GM19193 (cell line): ENCODE measurements around the gene SMARCA5.

Source experiments
- POLR2A ChIP-seq: IDR thresholded peaks from 4 replicates; pipeline ENCODE4 v1.6.1; 2011; ENCODE audit not compliant: insufficient read depth, insufficient read length; ENCODE audit errors: extremely low read depth

The SMARCA5 gene

DNA sequence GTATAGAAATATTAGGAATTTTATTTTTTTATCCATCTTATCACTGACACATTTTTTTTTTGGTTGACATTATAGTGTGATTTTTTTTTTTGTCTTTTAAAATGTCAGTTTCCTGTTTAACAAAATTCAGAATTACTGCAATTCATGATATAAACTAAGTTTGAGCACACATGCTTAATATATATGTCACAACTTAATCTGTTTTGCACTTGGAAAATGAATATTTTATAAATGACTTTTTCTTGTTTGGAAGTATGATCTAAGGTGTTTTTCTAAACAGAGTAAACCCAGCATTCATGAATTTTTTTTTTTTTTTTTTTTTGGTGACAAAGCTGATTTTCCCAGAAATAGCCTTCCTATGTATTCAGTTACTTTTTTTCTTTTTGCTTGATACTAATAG, 2.4 kb downstream of the SMARCA5 start:
- TF ChIP-seq POLR2A, result no peak

DNA sequence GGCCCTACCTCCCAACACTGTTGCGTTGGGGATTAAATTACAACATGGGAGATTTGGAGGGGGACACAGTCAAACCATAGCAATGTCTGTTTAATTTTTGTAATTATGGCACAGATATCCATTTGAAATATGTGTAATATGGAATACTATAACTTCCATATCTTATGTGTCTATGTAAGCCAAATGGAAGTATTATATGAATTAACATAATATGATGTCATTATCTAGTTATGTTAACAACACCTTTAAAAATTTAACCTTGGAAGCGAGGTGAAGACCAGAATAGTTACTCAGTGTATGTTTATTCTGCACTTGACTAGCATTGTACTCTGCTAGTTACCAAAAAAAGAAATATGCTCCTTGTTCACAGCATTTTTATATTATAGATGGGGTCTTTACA, 4.3 kb downstream of the SMARCA5 start:
- TF ChIP-seq POLR2A, result no peak

DNA sequence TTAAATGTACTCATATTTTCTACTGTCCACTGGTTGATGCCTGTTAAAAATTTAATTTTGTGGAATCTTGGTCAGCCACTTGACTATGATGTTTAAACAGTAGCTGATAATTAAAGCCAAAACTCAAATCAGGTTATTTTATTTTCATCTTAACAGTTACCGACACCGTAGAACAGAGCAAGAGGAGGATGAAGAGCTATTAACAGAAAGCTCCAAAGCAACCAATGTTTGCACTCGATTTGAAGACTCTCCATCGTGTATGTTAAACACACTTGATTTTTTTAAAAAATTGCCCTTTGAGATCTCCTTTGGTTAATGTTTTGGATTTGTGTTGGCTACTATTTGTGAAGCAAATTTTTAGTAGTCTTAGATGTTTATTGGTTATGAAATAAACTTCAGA, 10.7 kb downstream of the SMARCA5 start:
- no peak for TF ChIP-seq POLR2A

DNA sequence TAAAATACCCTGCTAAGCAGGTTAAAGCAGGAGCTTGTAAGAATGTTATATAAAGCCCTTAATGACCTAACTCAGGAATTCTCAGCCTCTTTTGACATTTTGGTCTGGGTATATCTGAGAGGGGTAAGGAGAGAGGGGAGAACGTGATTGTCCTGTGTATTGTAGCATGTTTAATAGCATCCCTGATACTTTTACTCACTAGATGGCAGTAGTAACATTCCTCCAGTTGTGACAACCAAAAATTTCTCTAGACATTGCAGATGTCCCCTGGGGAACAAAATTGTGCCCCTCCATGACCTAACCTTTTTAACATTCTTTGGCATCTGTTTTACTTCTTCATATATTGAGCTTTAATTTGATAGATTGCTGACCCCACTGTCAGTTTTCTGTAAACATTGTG, 17.9 kb downstream of the SMARCA5 start:
- TF ChIP-seq POLR2A, result no peak

DNA sequence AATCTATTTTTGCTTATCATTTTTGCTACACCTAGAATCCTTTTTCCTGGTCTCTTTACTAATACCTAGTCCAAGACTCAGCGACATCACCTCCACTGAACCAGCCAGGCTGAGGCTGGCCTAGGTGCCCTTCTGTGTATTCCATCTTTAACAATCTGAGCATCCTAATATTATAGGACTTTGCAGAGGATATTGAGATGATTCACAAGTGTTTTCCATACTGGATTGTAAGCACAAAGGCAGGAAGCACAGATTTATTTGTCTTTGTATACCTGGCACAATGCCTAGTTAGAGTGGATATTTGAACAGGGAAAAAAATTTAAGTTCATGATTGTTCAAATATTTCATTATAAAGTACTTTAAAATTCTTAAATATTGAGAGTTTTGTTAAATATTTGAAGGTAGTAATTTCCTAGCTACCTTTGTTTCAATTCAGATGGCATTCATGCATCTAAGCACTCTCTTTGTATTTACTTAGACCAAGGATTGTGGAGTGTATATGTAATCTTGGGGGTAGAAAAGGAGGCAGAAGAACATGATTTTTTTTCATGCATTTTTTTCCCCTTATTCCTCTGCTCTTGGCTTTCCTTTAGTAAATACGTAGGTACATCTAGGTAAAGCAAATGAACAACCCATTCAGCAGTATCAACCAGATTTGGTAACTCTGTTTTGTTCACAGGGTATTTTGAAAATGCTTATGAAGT, 18.4 kb downstream of the SMARCA5 start:
- no peak for TF ChIP-seq POLR2A

DNA sequence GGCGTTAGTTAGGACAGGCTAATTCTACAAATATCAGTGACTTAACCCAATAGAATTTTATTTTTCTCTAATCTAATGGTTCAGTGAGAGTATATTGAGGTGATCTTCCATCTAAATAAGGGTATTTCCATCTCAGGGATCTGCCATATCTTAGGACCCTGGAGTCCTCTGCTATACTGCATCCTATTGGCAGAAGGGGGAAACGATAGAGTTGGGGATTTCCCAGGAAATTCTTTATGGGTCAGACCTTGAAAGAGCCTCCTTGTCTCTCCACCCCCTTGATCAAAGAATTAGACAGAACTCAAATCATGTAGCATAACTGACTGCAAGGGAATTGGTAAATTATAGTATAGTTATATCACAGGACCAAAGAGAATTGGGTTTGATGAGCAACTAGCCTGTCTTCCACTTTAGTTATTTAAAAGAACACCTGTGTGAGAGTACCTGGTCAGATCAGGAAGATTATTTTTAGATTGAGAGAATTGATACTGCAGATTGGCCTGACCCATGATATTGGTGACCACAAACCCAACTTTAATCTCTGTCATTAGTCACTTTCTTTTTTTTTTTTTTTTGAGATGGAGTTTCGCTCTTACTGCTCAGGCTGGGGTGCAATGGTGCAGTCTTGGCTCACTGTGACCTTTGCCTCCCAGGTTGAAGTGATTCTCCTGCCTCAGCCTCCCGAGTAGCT, 25.6 kb downstream of the SMARCA5 start:
- TF ChIP-seq POLR2A, result no peak

DNA sequence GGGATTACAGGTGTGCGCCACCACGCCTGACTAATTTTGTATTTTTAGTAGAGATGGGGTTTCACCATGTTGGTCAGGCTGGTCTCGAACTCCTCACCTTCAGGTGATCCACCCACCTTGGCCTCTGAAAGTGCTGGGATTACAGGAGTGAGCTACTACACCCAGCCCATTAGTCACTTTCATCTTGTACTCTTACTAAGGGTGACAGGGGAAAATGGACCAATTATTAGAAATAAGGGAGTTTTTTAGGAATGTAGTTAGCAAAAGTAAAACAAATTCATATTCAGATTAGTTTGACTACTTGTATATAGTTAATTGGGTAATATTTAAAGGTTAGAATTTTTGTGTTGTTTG, 26.1 kb downstream of the SMARCA5 start:
- no peak for TF ChIP-seq POLR2A

DNA sequence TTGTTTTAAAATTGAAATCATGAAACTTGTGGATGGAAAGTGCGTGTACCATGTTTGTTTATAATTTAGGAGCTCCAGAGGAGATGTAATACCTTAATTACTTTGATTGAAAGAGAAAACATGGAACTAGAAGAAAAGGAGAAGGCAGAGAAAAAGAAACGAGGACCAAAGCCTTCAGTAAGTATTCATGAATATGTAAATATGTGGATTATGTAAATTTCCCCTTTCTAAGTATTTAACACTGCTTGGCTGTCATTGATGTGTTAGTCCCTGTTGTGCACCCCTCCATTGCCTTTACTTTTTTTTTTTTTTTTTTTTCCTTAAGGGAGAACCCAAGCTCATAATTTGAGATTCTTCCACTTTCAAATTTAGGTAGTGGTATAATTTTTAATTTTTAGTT, 36.4 kb downstream of the SMARCA5 start:
- TF ChIP-seq POLR2A, result no peak

DNA sequence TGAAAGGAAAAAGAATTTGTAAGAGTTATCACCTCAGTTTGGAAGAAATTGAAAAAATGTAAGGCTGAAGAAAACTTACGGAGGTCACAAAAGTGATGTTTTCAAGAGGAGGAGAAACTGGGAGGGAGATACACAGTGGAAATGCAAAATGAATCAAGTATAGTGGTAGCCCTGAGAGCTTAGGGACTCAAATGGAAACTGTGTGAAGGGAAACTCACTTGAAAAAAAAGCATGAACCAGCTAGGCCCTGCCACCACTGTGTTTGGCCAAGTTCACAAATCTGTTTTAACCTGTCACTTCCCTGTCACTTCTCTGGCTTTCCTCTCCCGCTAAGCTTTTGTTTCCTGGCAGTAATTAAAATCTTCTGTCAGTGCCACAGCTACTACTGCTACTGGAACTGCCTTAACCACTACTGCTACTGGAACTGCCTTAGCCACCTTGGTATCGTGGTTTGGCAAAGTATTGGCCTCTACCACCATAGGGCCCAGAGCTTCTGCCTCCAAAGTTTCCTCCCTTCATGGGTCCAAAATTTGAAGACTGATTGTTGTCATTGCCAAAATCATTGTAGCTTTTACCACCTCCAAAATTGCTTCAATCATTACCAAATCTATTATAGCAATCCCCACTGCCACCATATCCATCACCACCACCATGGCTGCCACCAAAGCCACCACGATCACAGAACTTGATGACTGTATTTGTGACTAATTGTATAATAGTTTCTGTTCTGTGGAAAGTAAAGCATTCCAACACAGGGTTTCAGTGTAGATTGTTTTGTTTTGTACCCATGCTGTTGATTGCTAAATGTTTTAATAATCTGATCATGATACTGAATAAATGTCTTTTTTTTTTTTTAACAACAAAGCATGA, 41.5 kb downstream of the SMARCA5 start:
- TF ChIP-seq POLR2A, result no peak

DNA sequence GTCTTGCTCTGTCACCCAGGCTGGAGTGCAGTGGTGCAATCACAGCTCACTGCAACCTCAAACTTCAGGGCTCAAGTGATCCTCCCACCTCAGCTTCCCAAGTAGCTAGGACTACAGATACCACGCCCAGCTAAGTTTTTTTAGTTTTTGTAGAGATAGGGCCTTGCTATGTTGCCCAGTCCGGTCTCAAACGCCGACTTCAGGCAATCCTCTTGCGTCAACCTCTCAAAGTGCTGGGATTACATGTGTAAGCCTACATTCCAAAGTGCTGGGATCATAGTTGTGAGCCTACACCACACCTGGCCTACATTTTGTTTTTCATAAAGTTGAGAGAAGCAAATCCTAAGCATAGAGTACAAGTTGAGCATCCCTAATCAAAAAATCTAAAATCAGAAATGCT, 42.2 kb downstream of the SMARCA5 start:
- TF ChIP-seq POLR2A, result no peak

DNA sequence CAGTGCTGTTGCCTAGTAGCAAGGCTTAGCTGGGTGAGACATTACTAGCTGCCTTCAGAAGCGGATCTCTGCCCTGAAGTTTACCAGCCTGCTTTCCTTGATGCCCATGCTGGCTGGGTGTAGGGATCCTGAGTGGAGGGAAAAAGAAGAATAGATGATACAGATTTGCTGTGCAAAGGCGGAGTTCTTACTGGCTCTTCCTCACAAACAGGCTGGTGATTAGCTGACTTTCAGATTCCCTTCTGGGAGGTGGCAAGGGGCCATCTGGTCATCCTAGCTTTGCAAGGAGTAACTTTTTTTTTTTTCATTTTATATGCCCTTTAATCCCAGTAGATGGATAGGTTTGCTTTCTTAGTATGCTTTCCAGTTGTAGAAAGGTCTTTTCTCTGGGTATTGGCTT, 44.8 kb downstream of the SMARCA5 start:
- no peak for TF ChIP-seq POLR2A

DNA sequence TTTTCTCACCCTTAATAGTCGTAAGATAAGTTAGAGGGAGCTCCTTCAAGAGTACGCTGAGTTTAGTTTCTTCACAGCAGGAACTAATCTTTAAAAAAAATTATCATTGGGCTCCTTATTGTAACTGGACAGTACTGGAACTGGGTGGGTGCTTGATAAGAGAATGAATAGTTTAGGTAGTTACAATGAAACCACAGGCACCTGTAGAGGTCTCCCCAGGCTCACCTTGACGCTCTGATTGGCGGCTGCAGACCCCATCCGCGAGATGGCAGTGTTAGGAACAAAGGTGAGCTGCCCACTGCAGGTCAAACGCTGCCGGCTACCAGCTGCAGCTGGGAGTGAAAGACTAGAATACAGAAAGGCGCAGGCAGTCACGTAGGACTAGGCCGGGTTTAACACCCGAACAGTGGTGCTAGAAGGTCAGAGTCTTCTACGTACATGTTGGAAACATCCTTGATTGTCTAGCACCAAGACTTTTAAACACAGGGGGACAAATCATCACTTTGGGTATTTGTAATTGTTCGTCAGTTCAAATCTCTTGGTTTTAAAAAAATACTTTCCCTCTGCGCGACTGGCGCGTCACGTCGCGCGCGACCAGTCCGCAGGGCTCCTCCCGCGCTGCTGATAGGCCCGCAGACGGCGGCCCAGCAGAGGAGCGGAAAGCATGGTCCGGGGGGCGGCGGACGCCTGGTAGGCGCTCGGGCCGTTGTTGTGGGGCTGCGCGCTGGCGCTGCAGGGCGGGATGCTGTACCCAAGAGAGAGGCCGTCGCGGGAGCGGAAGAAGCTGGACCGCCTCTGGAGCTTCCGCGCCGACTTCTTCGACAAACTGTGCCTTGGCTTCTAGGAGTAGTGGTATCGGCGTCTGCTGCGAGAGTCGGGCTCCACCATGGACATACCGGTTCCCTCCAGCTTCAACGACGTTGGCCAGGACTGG, 45.6 kb downstream of the SMARCA5 start:
- TF ChIP-seq POLR2A, result no peak

DNA sequence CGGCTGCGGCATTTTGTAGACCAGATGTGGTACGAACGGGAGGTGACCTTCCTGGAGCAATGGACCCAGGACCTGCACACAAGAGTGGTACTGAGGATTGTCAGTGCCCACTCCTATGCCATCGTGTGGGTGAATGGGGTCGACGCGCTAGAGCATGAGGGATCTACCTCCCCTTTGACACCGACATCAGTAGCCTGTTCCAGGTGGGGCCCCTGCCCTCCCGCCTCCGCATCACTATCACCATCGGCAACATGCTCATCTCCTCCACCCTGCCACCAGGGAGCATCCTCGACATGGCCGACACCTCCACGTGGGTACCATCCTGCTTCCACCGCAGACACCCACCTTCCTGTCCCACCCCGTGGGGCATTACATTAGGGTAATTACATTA, 46.2 kb downstream of the SMARCA5 start:
- no peak for TF ChIP-seq POLR2A

DNA sequence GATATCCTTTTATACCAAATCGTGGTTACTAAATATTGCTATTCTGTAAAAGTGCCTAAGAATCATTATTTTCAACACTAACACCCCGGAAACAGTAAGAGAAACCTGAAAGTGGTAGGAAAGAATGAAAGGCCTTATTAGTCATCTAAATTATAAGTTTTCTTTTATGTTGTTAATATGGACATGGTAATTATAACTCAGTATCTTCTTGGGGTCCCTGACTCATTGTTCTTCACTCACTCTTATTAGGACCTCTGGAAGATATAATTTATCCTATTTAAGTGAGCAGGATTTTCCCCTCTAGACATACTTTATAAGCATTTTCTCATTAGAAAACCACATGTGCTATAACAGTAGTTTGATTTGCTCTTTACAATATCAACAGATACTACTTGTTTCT, 51.0 kb downstream of the SMARCA5 start:
- TF ChIP-seq POLR2A, result no peak

DNA sequence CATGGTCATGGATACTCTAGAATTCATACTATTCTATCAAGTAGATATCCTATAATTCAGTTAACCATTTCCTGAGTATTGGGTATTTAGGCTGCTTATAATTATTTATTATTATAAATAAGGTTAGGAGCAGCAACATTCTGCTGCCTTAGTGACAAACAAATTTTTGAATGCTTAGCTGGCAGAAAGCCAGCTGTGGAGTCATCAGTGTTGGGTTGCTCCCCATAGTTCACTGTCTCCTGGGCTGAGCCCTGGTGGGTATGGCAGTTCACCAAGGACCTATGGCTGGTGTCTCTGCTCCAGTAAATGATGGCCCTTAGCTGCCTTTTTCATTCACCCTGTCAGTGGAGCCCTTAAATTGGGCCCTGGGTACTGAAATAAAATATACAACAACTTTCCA, 61.8 kb downstream of the SMARCA5 start:
- TF ChIP-seq POLR2A, result no peak

DNA sequence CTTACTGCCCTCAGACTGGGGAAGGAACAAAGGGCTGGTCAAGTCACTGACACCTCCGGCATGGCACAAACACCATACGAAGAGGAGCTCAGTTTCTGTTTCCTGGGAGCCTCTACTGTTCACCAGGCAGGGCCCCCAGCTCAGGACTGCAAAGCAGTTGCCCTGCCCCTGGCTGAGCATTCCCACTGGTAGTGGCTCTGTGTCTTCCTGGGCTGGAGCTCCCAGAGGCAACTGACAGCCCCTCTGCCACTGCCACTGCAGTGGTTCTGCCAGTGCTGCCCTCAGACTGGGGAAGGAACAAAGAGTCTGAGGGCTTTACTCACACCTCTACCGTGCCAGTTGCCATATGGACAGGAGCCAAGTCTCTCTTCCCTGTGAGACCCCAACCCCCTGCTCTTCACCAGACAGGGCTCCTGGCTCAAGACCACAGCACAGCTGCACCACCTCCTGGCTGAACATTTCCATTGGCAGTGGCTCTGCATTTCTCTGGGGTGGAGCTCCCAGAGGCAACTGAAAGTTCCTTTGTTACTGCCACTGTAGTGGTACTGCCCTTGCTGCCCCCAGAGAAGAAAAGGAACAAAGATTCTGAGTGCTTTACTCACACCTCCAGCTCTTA, 67.9 kb downstream of the SMARCA5 start:
- no peak for TF ChIP-seq POLR2A
